C4-2B (cell line): ENCODE data around the gene FAM110D.

Experiments
- H3K27ac ChIP-seq: fragments of 450-650 bp; 2 replicates; pipeline ENCODE4 v1.5.1; 2017
- CTCF ChIP-seq: fragments of 450-650 bp; conservative IDR thresholded peaks from 2 replicates; pipeline ENCODE4 v1.5.1; 2017; ENCODE audit warnings: mild to moderate bottlenecking
- ZFX ChIP-seq: fragments of 450-650 bp; IDR thresholded peaks from 2 replicates; pipeline ENCODE4 v1.6.1; 2017

FAM110D gene

GRCh38 chr1:26180010-26180506, 21.2 kb downstream of the FAM110D start:
- no peak overlapping the region for H3K27ac ChIP-seq
- TF ChIP-seq ZFX (no peak), CTCF (no peak)

- TF ChIP-seq CTCF, result no peak
- TF ChIP-seq ZFX, result no peak
- no peak overlapping the region for H3K27ac ChIP-seq
These were observed 22.9 kb downstream of the FAM110D start for GRCh38 chr1:26181586-26182382.

- no peak for TF ChIP-seq CTCF
- no peak for TF ChIP-seq ZFX
- no peak overlapping the region for H3K27ac ChIP-seq
These were observed 23.5 kb downstream of the FAM110D start for GRCh38 chr1:26182383-26182696.

- TF ChIP-seq CTCF, result no peak
- no peak for TF ChIP-seq ZFX
- no peak overlapping the region for H3K27ac ChIP-seq
These were observed 25.2 kb downstream of the FAM110D start for GRCh38 chr1:26184086-26184485.

- H3K27ac ChIP-seq, result no peak overlapping the region
- no peak for TF ChIP-seq CTCF
- TF ChIP-seq ZFX, result no peak
These were observed 26.0 kb downstream of the FAM110D start for GRCh38 chr1:26184883-26185282.

- no peak overlapping the region for H3K27ac ChIP-seq
- TF ChIP-seq CTCF (no peak), ZFX (no peak)
These were observed 29.0 kb downstream of the FAM110D start for GRCh38 chr1:26187882-26188281.

- H3K27ac ChIP-seq, result no peak overlapping the region
- TF ChIP-seq ZFX, result no peak
- TF ChIP-seq CTCF, result no peak
These were observed 29.6 kb downstream of the FAM110D start for GRCh38 chr1:26188477-26188876.
